Large intestine (tissue), 3 donors: ENCODE measurements around the gene GSTA1. TPM values are rescaled to one million over a fixed set of nuclear protein-coding genes. Genes with fewer than 3 reads are reported as not detected.
"Not testable (repeated sequence)": the region's sequence is repeated elsewhere in the genome, so short reads cannot be mapped to it uniquely, and the experiment has no call there.

Source experiments
- DNase-seq, 2 donors: peaks; one replicate each; pipeline versions ENCODE4 v3.0.0 to v3.0.0-alpha.2; 2013
- H3K27ac ChIP-seq: one replicate; pipeline ENCODE4 v1.5.1; 2013; ENCODE audit warnings: low read length
- H3K27me3 ChIP-seq: 2 replicates; pipeline ENCODE4 v1.6.1; 2013; ENCODE audit warnings: low read length; ENCODE audit not compliant: control insufficient read depth, insufficient read depth
- H3K36me3 ChIP-seq: 2 replicates; pipeline ENCODE4 v1.6.1; 2013; ENCODE audit warnings: low read length; ENCODE audit not compliant: control insufficient read depth, insufficient read depth
- H3K4me1 ChIP-seq: one replicate; pipeline ENCODE4 v1.6.1; 2013; ENCODE audit warnings: low read length; ENCODE audit not compliant: control insufficient read depth, insufficient read depth
- H3K4me3 ChIP-seq: one replicate; pipeline ENCODE4 v1.5.1; 2013; ENCODE audit warnings: low read length
- H3K9me3 ChIP-seq: one replicate; pipeline ENCODE4 v1.6.1; 2013; ENCODE audit warnings: mild to moderate bottlenecking, low read depth, low read length, moderate library complexity; ENCODE audit not compliant: control insufficient read depth
- WGBS: methylation state at CpG from one replicate; pipeline ENCODE4 v1.1.5; 2013; ENCODE audit warnings: low lambda C conversion rate; ENCODE audit not compliant: insufficient coverage; 5-methylcytosine and 5-hydroxymethylcytosine counted together
- polyA plus RNA-seq: library from polyadenylated mRNA; unstranded; fragments of 120-200 nt; gene quantifications from one replicate; pipeline ENCODE4 v1.2.1, GENCODE V29; 2013

GSTA1 gene
- polyA plus RNA-seq, 1 donor, result 311 TPM

GRCh38 chr6:52759085-52759484 is 44.5 kb downstream of the GSTA1 start:
- Histone ChIP-seq H3K4me1 (peaks cover 3% of the 10 kb centered on the region), H3K4me3 (no peak overlapping the region), H3K9me3 (no peaks in the 10 kb centered on the region), H3K36me3 (peaks cover 9% of the 10 kb centered on the region), H3K27ac (no peak overlapping the region), H3K27me3 (no peaks in the 10 kb centered on the region)
- no CpG with 5 or more reads among the region's 1 CpG for WGBS
- no peak for DNase-seq

- H3K4me3 ChIP-seq, H3K27ac ChIP-seq, H3K27me3 ChIP-seq, DNase-seq, H3K4me1 ChIP-seq, H3K36me3 ChIP-seq, H3K9me3 ChIP-seq: not testable (repeated sequence)
- 0% methylated on average over 1 of the region's 7 CpGs for WGBS
Observed at GRCh38 chr6:52757651-52758338, 45.8 kb downstream of the GSTA1 start.

- WGBS, result no CpG with 5 or more reads among the region's 3 CpGs
- H3K9me3 ChIP-seq, result no peaks in the 10 kb centered on the region
- no peak for DNase-seq
Observed at GRCh38 chr6:52754443-52754842, 49.2 kb downstream of the GSTA1 start.

GRCh38 chr6:52753137-52753536 is 50.5 kb downstream of the GSTA1 start:
- DNase-seq, H3K4me1 ChIP-seq: not testable (repeated sequence)
- WGBS, result no CpG with 5 or more reads among the region's 2 CpGs

More at GRCh38 chr6:52754443-52754842, 49.2 kb downstream of the GSTA1 start:
- Histone ChIP-seq H3K27me3 (no peaks in the 10 kb centered on the region), H3K27ac (no peak overlapping the region), H3K36me3 (peaks cover 33% of the 10 kb centered on the region), H3K4me1 (no peaks in the 10 kb centered on the region), H3K4me3 (no peak overlapping the region)

GRCh38 chr6:52752310-52752709 is 51.3 kb downstream of the GSTA1 start:
- no peaks in the 10 kb centered on the region for H3K27me3 ChIP-seq
- H3K27ac ChIP-seq, result no peak overlapping the region
- H3K4me1 ChIP-seq, result no peaks in the 10 kb centered on the region
- no peaks in the 10 kb centered on the region for H3K9me3 ChIP-seq
- H3K4me3 ChIP-seq, result no peak overlapping the region
- DNase-seq, result no peak
- H3K36me3 ChIP-seq, result peaks cover 33% of the 10 kb centered on the region

More at GRCh38 chr6:52753137-52753536, 50.5 kb downstream of the GSTA1 start:
- not testable (repeated sequence) for H3K4me3 ChIP-seq, H3K9me3 ChIP-seq, H3K27ac ChIP-seq, H3K27me3 ChIP-seq
- H3K36me3 ChIP-seq, result peaks cover 33% of the 10 kb centered on the region

GRCh38 chr6:52749556-52750152 is 54.0 kb downstream of the GSTA1 start:
- no peak for DNase-seq
- WGBS, result no CpG with 5 or more reads among the region's 2 CpGs
- no peaks in the 10 kb centered on the region for H3K27me3 ChIP-seq
- H3K36me3 ChIP-seq, result peaks cover 29% of the 10 kb centered on the region
- no peak overlapping the region for H3K27ac ChIP-seq
- no peaks in the 10 kb centered on the region for H3K9me3 ChIP-seq
- no peak overlapping the region for H3K4me3 ChIP-seq
- H3K4me1 ChIP-seq, result peaks cover 11% of the 10 kb centered on the region

- no CpG with 5 or more reads among the region's 3 CpGs for WGBS
Observed at GRCh38 chr6:52747301-52747700, 56.3 kb downstream of the GSTA1 start.

GRCh38 chr6:52746213-52746612 is 57.4 kb downstream of the GSTA1 start:
- H3K36me3 ChIP-seq, result peaks cover 8% of the 10 kb centered on the region
- H3K27me3 ChIP-seq, result no peaks in the 10 kb centered on the region
- H3K4me3 ChIP-seq, result no peak overlapping the region
- peaks cover 11% of the 10 kb centered on the region for H3K4me1 ChIP-seq
- WGBS, result no CpG with 5 or more reads among the region's 4 CpGs
- peak overlapping the region; percentile 43 for H3K27ac ChIP-seq
- H3K9me3 ChIP-seq, result no peaks in the 10 kb centered on the region
- DNase-seq, result peak; percentile 29 to 68

More at GRCh38 chr6:52747301-52747700, 56.3 kb downstream of the GSTA1 start:
- Histone ChIP-seq H3K4me1 (peaks cover 11% of the 10 kb centered on the region), H3K36me3 (peaks cover 19% of the 10 kb centered on the region)
- not testable (repeated sequence) for H3K4me3 ChIP-seq, H3K9me3 ChIP-seq, H3K27me3 ChIP-seq, DNase-seq, H3K27ac ChIP-seq

- H3K36me3 ChIP-seq, result peaks cover 4% of the 10 kb centered on the region
- no peaks in the 10 kb centered on the region for H3K9me3 ChIP-seq
- peak overlapping the region; percentile 43 for H3K27ac ChIP-seq
- WGBS, result 33% methylated on average over 1 of the region's 1 CpG
- no peaks in the 10 kb centered on the region for H3K27me3 ChIP-seq
- H3K4me3 ChIP-seq, result no peak overlapping the region
- H3K4me1 ChIP-seq, result peaks cover 11% of the 10 kb centered on the region
- DNase-seq, result no peak
Observed at GRCh38 chr6:52745764-52746201, 57.8 kb downstream of the GSTA1 start.

GRCh38 chr6:52741872-52742271 is 61.7 kb downstream of the GSTA1 start:
- H3K27ac ChIP-seq, result no peak overlapping the region
- no CpG with 5 or more reads among the region's 1 CpG for WGBS

More at GRCh38 chr6:52741872-52742271, 61.7 kb downstream of the GSTA1 start:
- Histone ChIP-seq H3K36me3 (no peaks in the 10 kb centered on the region), H3K4me3 (no peak overlapping the region), H3K9me3 (peaks cover 4% of the 10 kb centered on the region), H3K4me1 (peaks cover 11% of the 10 kb centered on the region), H3K27me3 (no peaks in the 10 kb centered on the region)
- DNase-seq, result no peak
